ENCODE measurements around the gene PLA2G12A. TPM values are rescaled to one million over a fixed set of nuclear protein-coding genes. Genes with fewer than 3 reads are reported as not detected.

The PLA2G12A gene
- total RNA-seq, 2 experiments from 2014 or later = 15.7 to 16.4 TPM

DNA sequence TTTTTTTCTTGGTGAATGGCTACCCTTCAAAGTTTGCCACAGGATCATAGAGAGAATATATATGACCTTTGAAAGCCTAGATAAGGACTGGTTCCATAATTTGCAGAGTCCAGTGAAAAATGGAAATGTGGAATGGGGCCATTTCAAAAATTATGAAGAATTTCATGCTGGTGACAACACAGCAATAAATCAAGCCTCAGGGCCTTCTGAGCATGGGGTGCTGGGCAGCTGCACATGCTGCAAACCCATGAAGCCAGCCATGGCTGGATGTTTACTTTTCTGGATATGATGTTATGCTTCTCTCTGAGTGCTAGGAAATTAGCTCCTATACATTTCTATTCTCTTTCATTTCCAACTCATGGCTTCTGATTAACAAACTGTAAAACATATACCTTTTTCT is 16.0 kb upstream of the PLA2G12A start:
- ATAC-seq (ENCODE audit: low read depth) = no peak
- Mint-ChIP-seq H3K27ac (no peak overlapping the region), H3K36me3 (no peaks in the 10 kb centered on the region), H3K27me3 (peaks cover 8% of the 10 kb centered on the region), H3K4me3 (no peak overlapping the region), H3K9me3 (no peaks in the 10 kb centered on the region), H3K4me1 (no peaks in the 10 kb centered on the region)
- POLR2A ChIA-PET = no interaction called here
- no peak for DNase-seq

DNA sequence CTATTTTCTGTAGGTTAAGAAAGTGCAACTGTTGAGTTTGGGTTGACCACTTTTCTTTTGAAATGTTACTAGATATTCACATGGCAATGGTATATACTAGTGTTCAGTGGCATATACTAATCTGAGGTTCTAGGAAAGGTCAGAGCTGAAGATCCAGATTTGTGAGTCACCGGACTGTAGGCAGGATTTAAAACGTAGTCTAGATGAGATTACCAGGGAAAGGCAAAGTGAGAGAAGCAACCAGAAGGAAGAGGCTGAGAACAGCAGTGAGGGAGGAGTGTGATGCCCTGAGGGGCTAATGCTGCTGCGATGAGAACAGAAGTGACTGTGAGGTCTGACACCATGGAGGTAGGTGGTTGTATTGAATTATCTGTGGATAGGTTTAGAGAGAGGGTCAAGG is 9.7 kb upstream of the PLA2G12A start:
- ATAC-seq (ENCODE audit: low read depth) (no peak), DNase-seq (no peak)
- H3K4me3 Mint-ChIP-seq = no peak overlapping the region
- H3K36me3 Mint-ChIP-seq = no peaks in the 10 kb centered on the region
- peaks cover 10% of the 10 kb centered on the region for H3K27me3 Mint-ChIP-seq
- H3K4me1 Mint-ChIP-seq = no peaks in the 10 kb centered on the region
- no peak overlapping the region for H3K27ac Mint-ChIP-seq
- H3K9me3 Mint-ChIP-seq = no peaks in the 10 kb centered on the region
- POLR2A ChIA-PET = interaction anchor here (1.0 kb wide), 1 partner anchor 9 kb away, joined by 3 read pairs; no protein-coding TSS in a partner anchor

DNA sequence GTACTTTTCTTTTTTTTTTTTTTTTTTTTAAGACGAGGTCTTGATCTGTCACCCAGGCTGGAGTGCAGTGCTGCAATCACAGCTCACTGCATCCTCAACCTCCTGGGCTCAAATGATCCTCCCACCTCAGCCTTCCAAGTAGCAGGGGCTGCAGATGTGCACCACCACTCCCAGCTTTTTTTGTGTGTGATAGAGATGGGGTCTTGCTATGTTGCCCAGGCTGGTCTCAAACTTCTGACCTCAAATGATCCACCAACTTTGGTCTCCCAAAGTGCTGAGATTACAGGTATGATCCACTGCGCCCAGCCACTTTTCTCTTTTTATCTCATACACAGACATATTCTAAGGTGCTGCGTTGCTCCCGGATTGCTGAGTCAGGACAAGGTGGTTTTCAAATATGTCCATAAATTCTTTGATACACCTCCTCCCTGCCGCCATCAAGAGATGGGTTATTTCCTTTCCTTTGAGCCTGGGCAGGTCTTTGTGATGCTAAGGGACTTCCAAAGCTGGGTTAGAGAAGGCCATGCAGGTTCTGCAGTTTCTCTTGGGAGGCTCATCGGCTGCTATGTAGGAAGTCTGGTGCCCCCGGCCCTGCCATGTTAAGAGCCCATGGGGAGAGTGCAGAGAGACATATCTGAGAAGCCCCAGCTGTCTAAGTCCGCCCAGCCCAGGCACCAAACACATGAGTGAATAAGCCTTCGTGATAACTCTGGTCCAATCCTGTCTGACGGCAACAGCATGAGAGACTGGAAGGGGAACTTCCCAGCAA is 8.4 kb upstream of the PLA2G12A start:
- ATAC-seq (ENCODE audit: low read depth) = no peak
- POLR2A ChIA-PET = interaction anchor here (1.0 kb wide), 1 partner anchor 8 kb away, joined by 3 read pairs; no protein-coding TSS in a partner anchor
- no peaks in the 10 kb centered on the region for H3K36me3 Mint-ChIP-seq

DNA sequence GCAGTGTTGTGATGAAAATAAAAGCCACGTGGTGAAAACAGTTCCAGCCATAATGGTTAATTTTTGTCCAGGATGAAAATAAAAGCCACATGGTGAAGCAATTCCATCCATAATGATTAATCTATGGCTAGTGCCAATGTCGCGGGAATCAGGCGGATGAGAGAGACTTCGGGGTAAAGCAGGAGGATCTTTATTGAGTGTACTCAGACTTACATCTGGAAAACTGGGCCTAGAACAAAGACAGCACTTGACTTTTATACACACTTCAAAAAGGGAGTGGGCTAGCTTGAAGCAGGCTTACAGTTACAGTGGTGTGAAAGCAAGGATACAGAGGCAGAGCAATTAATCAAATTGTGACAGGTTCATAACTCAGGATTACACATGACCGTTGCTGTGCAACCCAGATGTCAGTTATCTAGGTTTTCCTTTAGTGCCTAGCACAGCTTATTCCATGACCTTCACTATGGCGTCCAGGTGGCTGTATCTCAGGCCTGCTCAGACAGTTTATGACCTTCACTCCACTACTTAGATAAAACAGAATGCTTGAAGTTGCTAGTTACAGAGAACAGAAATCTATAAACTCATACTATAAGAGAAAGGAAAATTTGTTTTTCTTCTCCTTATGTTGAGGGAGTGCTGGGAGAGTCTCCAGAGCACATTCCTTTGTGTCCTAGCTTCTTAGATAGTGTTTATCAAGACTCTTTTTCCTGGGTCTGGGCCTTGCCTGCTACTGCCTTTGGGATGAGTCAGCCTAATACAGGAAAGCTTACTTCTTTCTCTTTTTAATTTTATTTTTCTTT is 5.9 kb upstream of the PLA2G12A start:
- POLR2A ChIA-PET = no interaction called here
- no peak overlapping the region for H3K4me3 Mint-ChIP-seq
- peaks cover 3% of the 10 kb centered on the region for H3K27me3 Mint-ChIP-seq
- no peaks in the 10 kb centered on the region for H3K4me1 Mint-ChIP-seq
- DNase-seq (no peak), ATAC-seq (ENCODE audit: low read depth) (no peak)
- H3K36me3 Mint-ChIP-seq = no peaks in the 10 kb centered on the region
- H3K9me3 Mint-ChIP-seq = no peaks in the 10 kb centered on the region
- H3K27ac Mint-ChIP-seq = no peak overlapping the region

More for the DNA sequence above, 8.4 kb upstream of the PLA2G12A start:
- peaks cover 6% of the 10 kb centered on the region for H3K27me3 Mint-ChIP-seq
- no peak overlapping the region for H3K27ac Mint-ChIP-seq
- DNase-seq = no peak
- H3K9me3 Mint-ChIP-seq = no peaks in the 10 kb centered on the region
- no peaks in the 10 kb centered on the region for H3K4me1 Mint-ChIP-seq
- no peak overlapping the region for H3K4me3 Mint-ChIP-seq

DNA sequence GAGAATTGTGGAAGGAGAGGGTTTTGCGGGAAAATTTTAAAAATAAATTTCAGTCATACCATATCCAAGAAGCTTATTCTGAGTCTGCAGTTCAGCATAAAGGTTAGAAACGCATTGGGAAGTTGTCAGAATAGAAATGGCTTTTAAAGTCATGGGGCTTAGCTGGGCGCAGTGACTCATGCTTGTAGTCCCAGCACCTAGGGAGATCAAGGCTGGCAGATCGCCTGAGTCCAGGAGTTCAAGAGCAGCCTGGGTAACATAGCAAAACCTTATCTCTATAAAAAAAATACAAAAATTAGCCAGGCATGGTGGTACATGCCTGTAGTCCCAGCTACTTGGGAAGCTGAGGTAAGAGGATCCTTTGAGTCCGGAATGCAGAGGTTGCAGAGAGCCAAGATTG is 3.9 kb upstream of the PLA2G12A start:
- DNase-seq (no peak), ATAC-seq (ENCODE audit: low read depth) (no peak)
- H3K4me3 Mint-ChIP-seq = no peak overlapping the region
- POLR2A ChIA-PET = no interaction called here
- H3K27me3 Mint-ChIP-seq = no peaks in the 10 kb centered on the region
- H3K9me3 Mint-ChIP-seq = no peaks in the 10 kb centered on the region
- H3K36me3 Mint-ChIP-seq = no peaks in the 10 kb centered on the region
- no peak overlapping the region for H3K27ac Mint-ChIP-seq
- peaks cover 10% of the 10 kb centered on the region for H3K4me1 Mint-ChIP-seq

DNA sequence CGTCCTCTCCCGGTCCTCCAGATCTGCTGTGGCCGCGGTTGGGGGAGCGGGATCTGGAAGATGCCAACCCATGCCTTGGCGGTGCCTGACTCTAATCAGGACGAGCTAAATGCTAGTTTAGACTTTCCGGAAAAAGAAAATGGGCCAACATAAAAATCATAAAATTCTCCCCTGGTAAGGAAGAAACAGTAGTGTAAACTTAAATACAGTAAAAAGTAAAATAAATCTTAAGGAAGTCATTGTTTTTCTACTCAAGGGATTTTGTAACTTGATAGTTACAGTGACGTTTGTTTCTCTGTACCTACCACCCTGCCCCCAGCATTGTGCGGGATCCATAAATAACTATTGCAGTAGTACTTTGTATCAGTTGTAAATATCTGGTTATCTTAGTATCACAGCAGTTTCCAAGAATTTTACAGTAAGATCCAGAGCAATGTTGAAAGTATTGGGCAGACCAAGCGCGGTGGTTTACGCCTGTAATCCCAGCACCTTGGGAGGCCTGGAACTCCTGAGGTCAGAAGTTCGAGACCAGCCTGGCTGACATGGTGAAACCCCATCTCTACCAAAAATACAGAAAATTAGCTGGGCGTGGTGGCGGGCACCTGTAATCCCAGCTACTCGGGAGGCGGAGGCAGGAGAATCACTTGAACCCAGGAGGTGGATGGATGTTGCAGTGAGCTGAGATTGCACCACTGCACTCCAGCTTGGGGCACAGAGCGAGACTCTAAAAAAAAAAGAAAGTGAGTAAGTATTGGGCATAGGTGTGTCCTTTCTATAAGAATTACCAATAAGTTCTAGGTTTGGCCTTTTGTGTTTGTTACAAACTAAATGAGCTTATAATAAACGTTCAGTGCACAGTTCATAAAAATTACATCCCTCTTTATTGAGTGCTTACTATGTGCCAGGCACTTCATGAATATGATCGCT is 1.0 kb upstream of the PLA2G12A start:
- DNase-seq (no peak), ATAC-seq (ENCODE audit: low read depth) (no peak)
- H3K4me1 Mint-ChIP-seq = peaks cover 20% of the 10 kb centered on the region
- peaks cover 13% of the 10 kb centered on the region for H3K36me3 Mint-ChIP-seq
- no peaks in the 10 kb centered on the region for H3K27me3 Mint-ChIP-seq
- H3K4me3 Mint-ChIP-seq = peak overlapping the region; percentile 83
- POLR2A ChIA-PET = interaction anchor here (0.6 to 1.5 kb wide), 5 partner anchors 8 to 298 kb away, joined by 3 to 11 read pairs (median 3); partner anchors contain the start of gene CASP6
- no peaks in the 10 kb centered on the region for H3K9me3 Mint-ChIP-seq
- H3K27ac Mint-ChIP-seq = peak overlapping the region; percentile 73

DNA sequence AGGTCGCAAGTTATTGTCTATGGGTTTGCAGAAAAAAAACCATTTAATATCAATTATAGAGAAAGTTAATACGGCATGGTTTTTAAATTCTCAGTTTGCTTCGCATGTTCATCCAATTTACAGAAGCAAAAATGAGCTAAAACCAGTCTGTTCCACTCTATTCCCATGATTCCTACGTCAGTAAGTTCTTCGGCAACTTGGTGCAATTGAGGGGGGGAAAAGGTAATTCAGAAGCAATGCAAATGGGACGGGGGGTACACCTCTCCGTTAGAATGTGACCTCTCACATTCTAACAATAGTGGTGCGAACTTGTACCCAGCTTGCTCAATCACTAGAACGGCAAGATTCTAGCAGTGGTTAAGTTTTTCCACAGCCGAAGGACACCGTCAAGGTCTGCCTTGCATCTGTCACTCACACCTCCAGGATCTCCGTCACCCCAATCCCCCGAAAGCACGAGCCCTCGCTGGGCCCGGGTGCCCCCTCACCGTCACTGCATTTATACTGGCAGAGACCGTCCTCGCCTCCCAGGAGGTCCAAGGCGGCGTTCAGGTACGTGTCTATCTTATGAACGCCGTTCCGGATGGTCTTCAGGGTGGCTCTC is 653 bp downstream of the PLA2G12A start:
- ATAC-seq (ENCODE audit: low read depth) = no peak
- POLR2A ChIA-PET = interaction anchor here (0.6 kb wide), 1 partner anchor 86 kb away, joined by 3 read pairs; the partner anchor contains the start of gene GAR1
- no peaks in the 10 kb centered on the region for H3K27me3 Mint-ChIP-seq
- H3K4me3 Mint-ChIP-seq = peak overlapping the region; percentile 92
- no peaks in the 10 kb centered on the region for H3K9me3 Mint-ChIP-seq
- peaks cover 21% of the 10 kb centered on the region for H3K4me1 Mint-ChIP-seq
- H3K36me3 Mint-ChIP-seq = peaks cover 18% of the 10 kb centered on the region
- no peak for DNase-seq
- H3K27ac Mint-ChIP-seq = peak overlapping the region; percentile 83

DNA sequence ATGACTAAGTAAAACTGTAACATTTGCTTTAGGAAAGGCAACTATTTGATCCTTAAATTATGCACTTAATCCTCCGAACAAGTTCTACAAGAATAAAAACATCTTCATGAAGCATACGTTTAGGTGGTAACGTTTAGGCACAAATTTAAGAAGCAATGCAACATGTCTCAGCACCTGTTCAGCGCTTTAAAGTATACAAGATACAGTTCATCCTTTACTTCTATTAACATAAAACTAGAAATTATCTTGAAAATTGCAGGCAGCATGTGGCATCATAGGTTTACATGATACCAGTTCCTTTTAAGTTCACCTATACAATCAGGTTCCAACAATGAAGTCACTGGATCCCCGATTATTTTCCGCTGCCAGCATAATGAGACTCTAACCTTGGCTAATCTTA is 1.5 kb downstream of the PLA2G12A start:
- DNase-seq (no peak), ATAC-seq (ENCODE audit: low read depth) (no peak)
- Mint-ChIP-seq H3K27me3 (no peaks in the 10 kb centered on the region), H3K4me1 (peaks cover 21% of the 10 kb centered on the region), H3K27ac (no peak overlapping the region), H3K36me3 (peaks cover 21% of the 10 kb centered on the region), H3K4me3 (peak overlapping the region; percentile 92), H3K9me3 (no peaks in the 10 kb centered on the region)
- POLR2A ChIA-PET = no interaction called here

DNA sequence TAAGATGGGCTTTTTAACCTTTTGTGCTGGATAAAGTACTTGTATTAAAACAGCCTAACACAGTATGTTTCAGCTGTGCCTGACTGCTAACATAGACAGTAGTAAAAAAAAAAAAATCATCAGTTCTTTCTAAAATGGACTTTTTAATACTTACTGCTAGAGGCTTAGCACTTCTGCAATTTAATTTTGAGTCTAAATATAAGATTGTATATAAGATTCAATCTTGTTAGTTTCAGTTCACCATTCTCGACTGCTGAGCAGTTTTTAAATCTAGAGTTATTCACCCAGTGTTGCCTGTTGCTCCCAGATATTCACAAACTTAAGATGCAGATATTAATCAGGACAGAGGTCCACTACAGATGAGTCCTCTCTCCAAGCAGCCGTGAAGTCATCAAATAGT is 6.8 kb downstream of the PLA2G12A start:
- H3K36me3 Mint-ChIP-seq = peaks cover 25% of the 10 kb centered on the region
- POLR2A ChIA-PET = interaction anchor here (0.7 kb wide), 1 partner anchor 20 kb away, joined by 4 read pairs; the partner anchor contains the start of gene CASP6
- H3K4me1 Mint-ChIP-seq = peaks cover 8% of the 10 kb centered on the region
- no peaks in the 10 kb centered on the region for H3K9me3 Mint-ChIP-seq
- ATAC-seq (ENCODE audit: low read depth) = no peak
- no peak for DNase-seq
- no peak overlapping the region for H3K27ac Mint-ChIP-seq
- no peaks in the 10 kb centered on the region for H3K27me3 Mint-ChIP-seq
- no peak overlapping the region for H3K4me3 Mint-ChIP-seq

DNA sequence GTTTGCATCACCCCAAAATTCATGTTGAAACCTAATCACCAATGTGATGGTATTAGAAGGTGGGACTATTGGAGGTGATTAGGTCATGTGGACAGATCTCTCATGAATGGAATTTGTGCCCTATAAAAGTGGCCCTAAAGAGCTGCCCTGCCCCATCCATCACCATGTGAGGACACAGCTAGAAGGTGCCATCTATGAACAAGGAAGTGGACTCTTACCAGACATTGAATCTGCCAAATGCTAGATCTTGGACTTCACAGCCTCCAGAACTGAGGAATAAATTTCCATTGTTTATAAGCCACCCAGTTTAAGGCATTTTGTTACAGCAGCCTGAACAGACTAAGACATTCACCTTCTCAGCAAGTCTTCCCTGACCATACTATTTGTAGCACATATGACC is 7.5 kb downstream of the PLA2G12A start:
- no peak overlapping the region for H3K4me3 Mint-ChIP-seq
- peaks cover 26% of the 10 kb centered on the region for H3K36me3 Mint-ChIP-seq
- no peak for DNase-seq
- no peaks in the 10 kb centered on the region for H3K9me3 Mint-ChIP-seq
- no peaks in the 10 kb centered on the region for H3K27me3 Mint-ChIP-seq
- no peak for ATAC-seq (ENCODE audit: low read depth)
- H3K4me1 Mint-ChIP-seq = peaks cover 5% of the 10 kb centered on the region
- no peak overlapping the region for H3K27ac Mint-ChIP-seq
- POLR2A ChIA-PET = interaction anchor here (0.7 kb wide), 1 partner anchor 19 kb away, joined by 4 read pairs; the partner anchor contains the start of gene CASP6

DNA sequence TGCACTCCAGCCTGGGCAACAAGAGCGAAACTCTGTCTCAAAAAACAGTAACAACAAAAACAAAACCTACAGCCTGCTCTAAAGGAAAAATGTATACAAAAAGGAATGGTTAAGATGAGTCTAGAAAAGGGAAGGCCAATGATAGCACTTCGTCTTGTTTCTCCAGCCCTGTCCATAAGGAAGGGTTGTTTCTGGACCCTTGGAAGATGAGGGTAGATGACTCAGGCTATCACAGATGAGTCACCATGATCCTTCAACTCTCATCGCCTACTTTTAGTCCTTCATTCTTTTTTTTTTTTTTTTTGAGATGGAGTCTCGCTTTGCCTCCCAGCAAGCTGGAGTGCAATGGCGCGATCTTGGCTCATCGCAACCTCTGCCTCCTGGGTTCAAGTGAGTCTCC is 8.8 kb downstream of the PLA2G12A start:
- H3K27me3 Mint-ChIP-seq = no peaks in the 10 kb centered on the region

DNA sequence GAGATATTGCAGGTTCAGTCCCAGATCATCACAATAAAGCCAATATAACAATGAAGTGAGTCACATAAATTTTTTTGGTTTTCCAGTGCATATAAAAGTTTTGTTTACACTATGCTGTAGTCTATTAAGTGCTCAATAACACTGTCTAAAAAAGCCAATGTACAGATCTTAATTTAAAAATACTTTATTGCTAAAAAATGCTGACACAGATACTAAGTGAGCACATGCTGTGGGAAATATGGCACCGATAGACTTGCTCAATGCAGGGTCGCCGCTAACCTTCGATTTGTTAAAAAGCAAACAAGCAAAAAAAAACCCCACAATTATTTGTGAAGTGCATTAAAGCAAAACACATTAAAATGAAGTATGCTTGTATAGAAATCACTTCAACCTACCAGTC is 10.3 kb downstream of the PLA2G12A start:
- Mint-ChIP-seq H3K27me3 (no peaks in the 10 kb centered on the region), H3K9me3 (no peaks in the 10 kb centered on the region), H3K4me3 (no peak overlapping the region), H3K36me3 (peaks cover 30% of the 10 kb centered on the region), H3K4me1 (peaks cover 5% of the 10 kb centered on the region), H3K27ac (no peak overlapping the region)
- no peak for ATAC-seq (ENCODE audit: low read depth)
- no peak for DNase-seq
- POLR2A ChIA-PET = no interaction called here

More for the DNA sequence above, 8.8 kb downstream of the PLA2G12A start:
- no peak for ATAC-seq (ENCODE audit: low read depth)
- Mint-ChIP-seq H3K4me1 (peaks cover 3% of the 10 kb centered on the region), H3K9me3 (no peaks in the 10 kb centered on the region), H3K4me3 (no peak overlapping the region), H3K27ac (no peak overlapping the region), H3K36me3 (peaks cover 31% of the 10 kb centered on the region)
- no peak for DNase-seq
- POLR2A ChIA-PET = no interaction called here

Data from activated naive CD8-positive, alpha-beta T cell treated with anti-CD3 and anti-CD28 coated beads, Interleukin-2, amount 10 ng/mL, durations not matched to agents 7 days and 5 days (primary cell).